HCT116 (cell line): ENCODE measurements around the gene LRRC7. TPM values are rescaled to one million over a fixed set of nuclear protein-coding genes. Genes with fewer than 3 reads are reported as not detected.

ENCODE experiments used
- ATAC-seq: fragments of 200-7000 bp; cut with Tn5 transposase; 2 replicates; pipeline ENCODE4 v1.9.1; 2020; ENCODE audit warnings: mild to moderate bottlenecking, moderate library complexity
- BruUV-seq: library from RNA; stranded (reverse); fragments of 400-500 nt; replicated peaks from 2 replicates; lab custom pipeline; 2021; lab: Mats Ljungman, UMichigan
- CTCF ChIA-PET: fragments of 300-600 bp; sonication (Branson Sonifier 250); formaldehyde crosslinking; loops from one replicate; lab custom pipeline; 2021; ENCODE audit warnings: antibody characterized with exemption; lab: Charles Lee
- POLR2A ChIA-PET: fragments of 300-600, 350-600 bp; sonication (Branson Sonifier 250); formaldehyde crosslinking; loops from one replicate; lab custom pipeline; 2021; ENCODE audit warnings: antibody characterized with exemption; lab: Charles Lee
- RAD21 ChIA-PET, 2 experiments: fragments of 300-600 bp; sonication (Branson Sonifier 250); formaldehyde crosslinking; loops; one replicate each; lab custom pipeline; 2023; ENCODE audit warnings: low total read pairs in 2 of 2; ENCODE audit not compliant: uncharacterized antibody in 2 of 2, unreplicated experiment in 2 of 2, low non-redundant PET in 1 of 2; lab: Charles Lee
- DNase-seq: peaks from one replicate; pipeline ENCODE4 v3.0.0-alpha.2; 2010; ENCODE audit warnings: low read depth, low spot score
- H2AFZ ChIP-seq: fragments of 200-600 bp; shearing (Covaris generic), sonication (generic); 2 replicates; pipeline ENCODE4 v1.6.1; 2017; ENCODE audit warnings: low read depth, mixed run types, mixed read lengths, antibody characterized with exemption, low read length; ENCODE audit not compliant: poor library complexity, severe bottlenecking
- H3K27ac ChIP-seq: 2 replicates; pipeline ENCODE4 v1.5.1; 2012; ENCODE audit warnings: low read depth, low read length
- H3K27me3 ChIP-seq: fragments of 200-600 bp; sonication (generic); 2 replicates; pipeline ENCODE4 v1.6.1; 2016; ENCODE audit warnings: mixed run types, low read length, mixed read lengths; ENCODE audit not compliant: insufficient read depth
- H3K36me3 ChIP-seq, 2 experiments: fragments of 200-500 bp in 1 of 2; fragments of 200-600 bp in 1 of 2; sonication (Bioruptor generic) in 1 of 2; sonication (generic) in 1 of 2; 2 replicates each; pipeline versions ENCODE4 v1.5.1 to v1.6.1; 2014 to 2016; ENCODE audit warnings: low read length in 2 of 2, inconsistent platforms in 1 of 2, mixed read lengths in 1 of 2, mixed run types in 1 of 2; ENCODE audit not compliant: insufficient read depth in 2 of 2, control insufficient read depth in 1 of 2
- H3K4me1 ChIP-seq, 2 experiments: fragments of 200-600 bp in 1 of 2; sonication (generic) in 1 of 2; 2 replicates each; pipeline versions ENCODE4 v1.5.1 to v1.6.1; 2012 to 2017; ENCODE audit warnings: low read length in 2 of 2, inconsistent platforms in 1 of 2, mild to moderate bottlenecking in 1 of 2, mixed read lengths in 1 of 2, mixed run types in 1 of 2, moderate library complexity in 1 of 2; ENCODE audit not compliant: insufficient read depth in 2 of 2, control insufficient read depth in 1 of 2
- H3K4me2 ChIP-seq: fragments of 200-600 bp; sonication (generic); 2 replicates; pipeline ENCODE4 v1.6.1; 2017; ENCODE audit warnings: mixed run types, low read length, mixed read lengths
- H3K4me3 ChIP-seq, 2 experiments: fragments of 200-600 bp in 1 of 2; sonication (generic) in 1 of 2; replicated peaks in 1 of 2; 2 replicates each; pipeline ENCODE4 v1.5.1; 2011 to 2016; ENCODE audit warnings: low read length in 2 of 2, control low read depth in 1 of 2, low read depth in 1 of 2, mild to moderate bottlenecking in 1 of 2, mixed read lengths in 1 of 2, mixed run types in 1 of 2
- H3K79me2 ChIP-seq: fragments of 200-600 bp; sonication (generic); 2 replicates; pipeline ENCODE4 v1.6.1; 2017; ENCODE audit warnings: mild to moderate bottlenecking, mixed run types, low read length, moderate library complexity, mixed read lengths; ENCODE audit not compliant: insufficient read depth
- H3K9ac ChIP-seq: fragments of 200-600 bp; sonication (generic); 2 replicates; pipeline ENCODE4 v1.6.1; 2016; ENCODE audit warnings: low read length, mixed read lengths
- H3K9me2 ChIP-seq: fragments of 200-600 bp; sonication (generic), shearing (Covaris generic); 2 replicates; pipeline ENCODE4 v1.6.1; 2017; ENCODE audit warnings: mixed run types, mild to moderate bottlenecking, moderate library complexity; ENCODE audit not compliant: insufficient read depth
- H3K9me3 ChIP-seq, 2 experiments: fragments of 200-500 bp in 1 of 2; fragments of 200-600 bp in 1 of 2; sonication (Bioruptor generic) in 1 of 2; sonication (generic) in 1 of 2; 2 replicates each; pipeline ENCODE4 v1.6.1; 2014 to 2017; ENCODE audit warnings: low read length in 2 of 2, mixed read lengths in 2 of 2, inconsistent platforms in 1 of 2, low read depth in 1 of 2, mild to moderate bottlenecking in 1 of 2, mixed run types in 1 of 2, moderate library complexity in 1 of 2; ENCODE audit not compliant: control insufficient read depth in 1 of 2, insufficient read depth in 1 of 2
- H4K20me1 ChIP-seq: fragments of 200-600 bp; sonication (generic), shearing (Covaris generic); 2 replicates; pipeline ENCODE4 v1.6.1; 2017; ENCODE audit warnings: mixed run types, mild to moderate bottlenecking, moderate library complexity; ENCODE audit not compliant: insufficient read depth
- POLR2A ChIP-seq: IDR thresholded peaks from 2 replicates; pipeline ENCODE4 v1.7.0; 2011; ENCODE audit warnings: borderline replicate concordance; ENCODE audit not compliant: insufficient read depth, insufficient read length; ENCODE audit errors: extremely low read depth
- RAD21 ChIP-seq: IDR thresholded peaks from 2 replicates; pipeline ENCODE4 v1.6.1; 2012; ENCODE audit warnings: low read depth, mild to moderate bottlenecking
- SP1 ChIP-seq: IDR thresholded peaks from 2 replicates; pipeline ENCODE4 v1.6.1; 2012; ENCODE audit warnings: low read depth
- TCF7L2 ChIP-seq: IDR thresholded peaks from 2 replicates; pipeline ENCODE4 v1.7.0; 2011; ENCODE audit warnings: borderline replicate concordance, inconsistent platforms; ENCODE audit not compliant: insufficient read depth, insufficient read length; ENCODE audit errors: extremely low read depth
- intact Hi-C: fragments of 100-400 bp; cut with micrococcal nuclease; formaldehyde crosslinking; loops from 2 replicates; pipeline ENCODE4 v1.10.0; 2022
- total RNA-seq: library from RNA; stranded (reverse); gene quantifications from one replicate; pipeline ENCODE4 v1.2.1, GENCODE V29; 2021; ENCODE audit not compliant: unreplicated experiment
- TF ChIP-seq, protein P1 (sequence below): IDR thresholded peaks from 2 replicates; pipeline ENCODE4 v1.6.1; 2012; ENCODE audit warnings: low read depth
- TF ChIP-seq, protein P2 (sequence below), 3 experiments: fragments of 200-600 bp in 1 of 3; sonication (generic) in 1 of 3; IDR thresholded peaks in 2 of 3; conservative IDR thresholded peaks in 1 of 3; 2 replicates each; pipeline ENCODE4 v1.5.1; 2012 to 2017; ENCODE audit warnings: low read depth in 2 of 3, low read length in 2 of 3, antibody characterized with exemption in 1 of 3, borderline replicate concordance in 1 of 3, control low read depth in 1 of 3, mild to moderate bottlenecking in 1 of 3, mixed read lengths in 1 of 3, mixed run types in 1 of 3, moderate library complexity in 1 of 3; ENCODE audit not compliant: insufficient read depth in 1 of 3

LRRC7 gene
- total RNA-seq, 1 experiment from 2014 or later = not detected

DNA sequence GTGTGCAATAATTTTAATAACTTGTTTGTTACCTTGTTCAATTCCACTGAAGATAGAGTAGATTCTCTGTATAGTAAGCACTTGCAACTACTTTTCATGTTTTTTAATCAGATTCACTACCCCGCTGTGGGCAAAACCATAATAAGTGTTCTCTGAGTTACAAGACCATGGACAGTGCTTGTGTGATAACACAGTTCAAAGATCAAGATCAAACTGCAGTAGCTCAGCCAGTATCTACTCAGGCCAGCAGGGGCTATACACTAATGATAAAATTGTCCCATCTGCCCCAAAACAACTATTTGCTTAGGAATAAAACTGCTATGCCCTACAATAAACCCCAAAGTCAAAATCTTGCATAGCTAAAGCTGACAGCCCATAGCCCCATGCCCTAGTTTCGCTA lies 129.6 kb downstream of the LRRC7 start:
- ChIA-PET POLR2A (no interaction called here), RAD21 (no interaction called here), CTCF (no interaction called here)
- Histone ChIP-seq H3K4me1 (no peaks in the 10 kb centered on the region), H3K27me3 (no peaks in the 10 kb centered on the region; the same call in 1 of the 2 replicates), H3K36me3 (no peaks in the 10 kb centered on the region), H3K4me2 (no peak overlapping the region), H3K4me3 (no peak overlapping the region), H3K9ac (no peak overlapping the region), H4K20me1 (no peaks in the 10 kb centered on the region), H3K9me2 (no peaks in the 10 kb centered on the region), H3K79me2 (no peaks in the 10 kb centered on the region), H3K9me3 (no peaks in the 10 kb centered on the region), H3K27ac (no peak overlapping the region), H2AFZ (no peak overlapping the region)
- TF ChIP-seq SP1 = no peak
- TF ChIP-seq, protein P1, sequence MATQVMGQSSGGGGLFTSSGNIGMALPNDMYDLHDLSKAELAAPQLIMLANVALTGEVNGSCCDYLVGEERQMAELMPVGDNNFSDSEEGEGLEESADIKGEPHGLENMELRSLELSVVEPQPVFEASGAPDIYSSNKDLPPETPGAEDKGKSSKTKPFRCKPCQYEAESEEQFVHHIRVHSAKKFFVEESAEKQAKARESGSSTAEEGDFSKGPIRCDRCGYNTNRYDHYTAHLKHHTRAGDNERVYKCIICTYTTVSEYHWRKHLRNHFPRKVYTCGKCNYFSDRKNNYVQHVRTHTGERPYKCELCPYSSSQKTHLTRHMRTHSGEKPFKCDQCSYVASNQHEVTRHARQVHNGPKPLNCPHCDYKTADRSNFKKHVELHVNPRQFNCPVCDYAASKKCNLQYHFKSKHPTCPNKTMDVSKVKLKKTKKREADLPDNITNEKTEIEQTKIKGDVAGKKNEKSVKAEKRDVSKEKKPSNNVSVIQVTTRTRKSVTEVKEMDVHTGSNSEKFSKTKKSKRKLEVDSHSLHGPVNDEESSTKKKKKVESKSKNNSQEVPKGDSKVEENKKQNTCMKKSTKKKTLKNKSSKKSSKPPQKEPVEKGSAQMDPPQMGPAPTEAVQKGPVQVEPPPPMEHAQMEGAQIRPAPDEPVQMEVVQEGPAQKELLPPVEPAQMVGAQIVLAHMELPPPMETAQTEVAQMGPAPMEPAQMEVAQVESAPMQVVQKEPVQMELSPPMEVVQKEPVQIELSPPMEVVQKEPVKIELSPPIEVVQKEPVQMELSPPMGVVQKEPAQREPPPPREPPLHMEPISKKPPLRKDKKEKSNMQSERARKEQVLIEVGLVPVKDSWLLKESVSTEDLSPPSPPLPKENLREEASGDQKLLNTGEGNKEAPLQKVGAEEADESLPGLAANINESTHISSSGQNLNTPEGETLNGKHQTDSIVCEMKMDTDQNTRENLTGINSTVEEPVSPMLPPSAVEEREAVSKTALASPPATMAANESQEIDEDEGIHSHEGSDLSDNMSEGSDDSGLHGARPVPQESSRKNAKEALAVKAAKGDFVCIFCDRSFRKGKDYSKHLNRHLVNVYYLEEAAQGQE = 0 out of 2 replicates have a peak, but pooled peaks have one; percentile 6
- no TSS peak for BruUV-seq
- no peak for ATAC-seq
- DNase-seq = no peak
- intact Hi-C loops = no loop called here

DNA sequence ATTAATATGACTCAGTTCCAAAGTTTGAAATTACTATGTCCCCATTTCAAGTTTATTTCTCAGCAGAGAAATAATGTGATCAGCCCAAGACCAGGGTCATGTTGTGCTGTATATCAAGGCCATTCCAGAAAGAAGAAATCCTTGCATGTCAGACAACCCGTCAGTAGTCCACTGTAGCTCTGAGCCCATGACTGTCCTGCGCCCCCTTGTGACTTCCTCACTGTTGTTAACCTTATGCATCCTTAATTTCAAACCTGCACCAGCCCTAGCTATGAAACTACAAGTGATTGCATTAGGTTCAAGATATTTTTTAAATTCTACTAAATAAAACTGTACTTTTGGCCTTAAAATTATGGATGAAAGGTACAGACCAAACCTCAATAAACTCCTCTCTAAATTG lies 133.0 kb downstream of the LRRC7 start:
- no peaks in the 10 kb centered on the region for H3K79me2 ChIP-seq
- no peak overlapping the region for H2AFZ ChIP-seq
- BruUV-seq = no TSS peak
- CTCF ChIA-PET = interaction anchor here (0.7 kb wide), 1 partner anchor 11 kb away, joined by 3 read pairs; no protein-coding TSS in a partner anchor
- no peak overlapping the region for H3K27ac ChIP-seq
- POLR2A ChIA-PET = no interaction called here
- H3K4me1 ChIP-seq = no peaks in the 10 kb centered on the region
- TF ChIP-seq RAD21 (peak; percentile 62), TCF7L2 (no peak), POLR2A (no peak)
- TF ChIP-seq, protein P2, sequence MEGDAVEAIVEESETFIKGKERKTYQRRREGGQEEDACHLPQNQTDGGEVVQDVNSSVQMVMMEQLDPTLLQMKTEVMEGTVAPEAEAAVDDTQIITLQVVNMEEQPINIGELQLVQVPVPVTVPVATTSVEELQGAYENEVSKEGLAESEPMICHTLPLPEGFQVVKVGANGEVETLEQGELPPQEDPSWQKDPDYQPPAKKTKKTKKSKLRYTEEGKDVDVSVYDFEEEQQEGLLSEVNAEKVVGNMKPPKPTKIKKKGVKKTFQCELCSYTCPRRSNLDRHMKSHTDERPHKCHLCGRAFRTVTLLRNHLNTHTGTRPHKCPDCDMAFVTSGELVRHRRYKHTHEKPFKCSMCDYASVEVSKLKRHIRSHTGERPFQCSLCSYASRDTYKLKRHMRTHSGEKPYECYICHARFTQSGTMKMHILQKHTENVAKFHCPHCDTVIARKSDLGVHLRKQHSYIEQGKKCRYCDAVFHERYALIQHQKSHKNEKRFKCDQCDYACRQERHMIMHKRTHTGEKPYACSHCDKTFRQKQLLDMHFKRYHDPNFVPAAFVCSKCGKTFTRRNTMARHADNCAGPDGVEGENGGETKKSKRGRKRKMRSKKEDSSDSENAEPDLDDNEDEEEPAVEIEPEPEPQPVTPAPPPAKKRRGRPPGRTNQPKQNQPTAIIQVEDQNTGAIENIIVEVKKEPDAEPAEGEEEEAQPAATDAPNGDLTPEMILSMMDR (IDR thresholded peaks at IDR 0.05 in 2 of 3, conservative IDR thresholded peaks at IDR 0.05 in 1 of 3; ENCODE audit: borderline replicate concordance in 1 of 3, insufficient read depth in 1 of 3, low read depth in 2 of 3, low read length in 2 of 3) = peak; percentile 26 to 53 (median 51); a peak in 5 of 6 replicates
- no peaks in the 10 kb centered on the region for H3K27me3 ChIP-seq
- H3K4me2 ChIP-seq = no peak overlapping the region
- H4K20me1 ChIP-seq = no peaks in the 10 kb centered on the region
- RAD21 ChIA-PET = no interaction called here
- no peaks in the 10 kb centered on the region for H3K9me2 ChIP-seq
- H3K9me3 ChIP-seq = no peaks in the 10 kb centered on the region
- no peak overlapping the region for H3K4me3 ChIP-seq
- ATAC-seq (peak; percentile 88), DNase-seq (peak; percentile 6)
- intact Hi-C loops = loop anchor here (5.0 kb wide), 1 partner anchor 883 kb away; no protein-coding TSS in a partner anchor
- H3K36me3 ChIP-seq = no peaks in the 10 kb centered on the region
- no peak overlapping the region for H3K9ac ChIP-seq
